ENCODE data around the gene SELENON. TPM values are rescaled to one million over a fixed set of nuclear protein-coding genes. Genes with fewer than 3 reads are reported as not detected.

Gene SELENON
- polyA plus RNA-seq, 2 of the 4 experiments (the other 2 are of a cell fraction): 16.6 to 41.1 TPM

- ChIA-PET POLR2A (interaction anchor here (1.0 kb wide), 1 partner anchor 231 kb away, joined by 3 read pairs; the partner anchor contains the start of gene LDLRAP1), CTCF (interaction anchor here (1.0 to 3.2 kb wide), 5 partner anchors 12 to 36 kb away, joined by 3 to 11 read pairs (median 3); no protein-coding TSS in a partner anchor)
- peak overlapping the region; percentile 20; the same call in 1 of the 3 replicates for H3K4me3 ChIP-seq
- FAIRE-seq (no peak), DNase-seq (ENCODE audit: low read depth in 1 of 2, low spot score in 1 of 2) (no peak), ATAC-seq (peak in 1 of 2 experiments; percentile 17; a peak in 2 of 6 replicates)
- H3K4me1 ChIP-seq: peaks cover 43% of the 10 kb centered on the region
- WGBS (ENCODE audit: missing lambda C conversion rate): 64% methylated on average over 12 of the region's 13 CpGs
- TF ChIP-seq RARB (CRISPR knock-in tag; IDR thresholded peaks at IDR 0.05) (no peak), CHD4 (IDR thresholded peaks at IDR 0.05; ENCODE audit: borderline replicate concordance) (0 out of 2 replicates have a peak, but pooled peaks have one; percentile 41), MAX (IDR thresholded peaks at IDR 0.05) (no peak), EP300 (IDR thresholded peaks at IDR 0.05) (no peak)
- H3K9me3 ChIP-seq: no peaks in the 10 kb centered on the region
- peak overlapping the region; percentile 95 for H3K4me2 ChIP-seq
- H3K27ac ChIP-seq: peak overlapping the region; percentile 73 to 81
These were observed 25.7 kb upstream of the SELENON start for GRCh38 chr1:25774206-25774803.

- ChIA-PET POLR2A (no interaction called here), CTCF (interaction anchor here (0.9 to 3.2 kb wide), 2 partner anchors 23 to 46 kb away, joined by 3 to 11 read pairs; no protein-coding TSS in a partner anchor)
- H3K4me3 ChIP-seq: no peak overlapping the region
- TF ChIP-seq JUN (IDR thresholded peaks at IDR 0.05) (no peak), KDM5A (IDR thresholded peaks at IDR 0.05) (no peak), HEYL (CRISPR knock-in tag; IDR thresholded peaks at IDR 0.05) (no peak), BHLHE40 (IDR thresholded peaks at IDR 0.05; ENCODE audit: low read depth, low read length) (no peak), CBX8 (IDR thresholded peaks at IDR 0.05) (no peak), RARB (CRISPR knock-in tag; IDR thresholded peaks at IDR 0.05) (no peak), RCOR1 (IDR thresholded peaks at IDR 0.05; ENCODE audit: low read depth, low read length) (no peak), RAD21 (conservative IDR thresholded peaks at IDR 0.05 in 1 of 2, IDR thresholded peaks at IDR 0.05 in 1 of 2) (no peak), HOXB13 (CRISPR knock-in tag; IDR thresholded peaks at IDR 0.05; ENCODE audit: low read depth) (no peak), CEBPB (IDR thresholded peaks at IDR 0.05) (no peak), TP53 (CRISPR knock-in tag; IDR thresholded peaks at IDR 0.05) (no peak)
- peak overlapping the region; percentile 73 to 81 for H3K27ac ChIP-seq
- ATAC-seq (peak in 1 of 2 experiments; percentile 33; a peak in 2 of 6 replicates), DNase-seq (ENCODE audit: low read depth in 1 of 2, low spot score in 1 of 2) (no peak), FAIRE-seq (no peak)
- H3K9me3 ChIP-seq: no peaks in the 10 kb centered on the region
- 72% methylated on average over 9 of the region's 16 CpGs for WGBS (ENCODE audit: missing lambda C conversion rate)
- H3K4me1 ChIP-seq: peaks cover 45% of the 10 kb centered on the region
- peak overlapping the region; percentile 95 for H3K4me2 ChIP-seq
These were observed 24.8 kb upstream of the SELENON start for GRCh38 chr1:25774921-25775771.

GRCh38 chr1:25779388-25779787 is 20.6 kb upstream of the SELENON start:
- ChIA-PET POLR2A (no interaction called here), CTCF (no interaction called here)
- ATAC-seq (no peak), DNase-seq (ENCODE audit: low read depth in 1 of 2, low spot score in 1 of 2) (no peak), FAIRE-seq (no peak)
- WGBS (ENCODE audit: missing lambda C conversion rate): 91% methylated on average over 8 of the region's 8 CpGs
- no peak for TF ChIP-seq RNF2 (IDR thresholded peaks at IDR 0.05; ENCODE audit: borderline replicate concordance, low read depth)
- no peak for TF ChIP-seq RARB (CRISPR knock-in tag; IDR thresholded peaks at IDR 0.05)
- TF ChIP-seq NR3C1 (IDR thresholded peaks at IDR 0.05): no peak
- no peak for TF ChIP-seq ESRRA (IDR thresholded peaks at IDR 0.05; ENCODE audit: borderline replicate concordance, low read length)
- no peak for TF ChIP-seq MAZ (IDR thresholded peaks at IDR 0.05; ENCODE audit: borderline replicate concordance, low read depth, low read length)
- TF ChIP-seq ZNF302 (CRISPR knock-in tag; IDR thresholded peaks at IDR 0.05): no peak
- TF ChIP-seq HDAC2 (IDR thresholded peaks at IDR 0.05): no peak
- TF ChIP-seq BHLHE40 (IDR thresholded peaks at IDR 0.05; ENCODE audit: low read depth, low read length): no peak
- Histone ChIP-seq H3K4me3 (no peak overlapping the region), H3K4me1 (peaks cover 29% of the 10 kb centered on the region), H3K9me3 (no peaks in the 10 kb centered on the region), H3K4me2 (no peak overlapping the region), H3K27ac (0 out of 6 replicates have a peak overlapping the region, but pooled peaks of 1 of the 2 experiments have one; percentile 29)
